ENCODE results near the gene HMGB2.

HMGB2 gene

DNA sequence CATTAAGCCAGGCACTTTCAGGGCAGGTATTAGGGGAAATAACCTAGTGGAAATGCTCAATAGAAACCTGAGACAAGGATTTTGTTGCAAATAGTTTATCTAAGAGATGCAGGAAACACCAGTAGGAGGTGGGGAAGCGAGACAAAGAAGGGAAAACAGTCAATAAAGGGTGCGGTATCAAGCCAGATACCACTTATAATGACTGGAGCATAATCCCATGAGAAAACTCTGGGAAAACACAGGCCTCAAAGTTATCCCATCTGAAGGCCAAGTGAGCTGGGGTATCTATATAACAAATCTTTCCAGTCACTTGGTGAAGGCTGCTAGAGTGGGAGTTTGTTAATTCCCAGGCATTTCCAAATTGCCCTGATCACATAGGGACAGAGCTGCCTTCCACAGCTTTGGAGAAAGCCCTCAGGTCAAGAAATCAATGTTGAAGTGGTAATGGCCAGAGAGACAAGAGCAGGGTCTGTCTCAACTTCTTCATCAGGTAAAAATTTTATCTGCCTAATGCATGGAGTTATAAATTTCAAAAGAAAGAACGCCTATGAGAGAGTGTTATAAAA is 9.8 kb upstream of the HMGB2 start:
- DNase-seq, result no peak
- intact Hi-C loops (cut with DNase I), result no loop called here

DNA sequence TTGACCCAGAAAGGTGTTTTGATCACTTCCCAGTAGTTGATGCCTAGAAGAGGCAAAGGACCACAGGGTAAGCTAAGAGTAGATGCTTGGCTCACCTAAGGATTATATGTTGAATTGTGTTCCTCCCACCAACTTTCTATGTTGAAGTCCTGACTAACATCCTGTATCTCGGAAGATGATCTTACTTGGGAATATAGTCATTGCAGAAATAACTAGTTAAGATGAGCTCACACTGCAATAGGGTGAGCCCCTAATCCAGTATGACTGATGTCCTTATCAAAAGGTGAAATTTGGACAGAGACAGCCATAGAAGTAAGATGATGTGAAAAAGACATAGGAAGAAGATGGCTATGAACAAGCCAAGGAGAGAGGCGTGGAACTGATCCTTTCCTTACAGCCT is 3.3 kb upstream of the HMGB2 start:
- DNase-seq, result no peak
- intact Hi-C loops (cut with DNase I), result no loop called here

- DNase-seq, result peak in 39 of 42 donors; percentile 9 to 71 (median 42)
- intact Hi-C loops (cut with DNase I), result loop anchor here (2.0 kb wide), 1 partner anchor 36 kb away; the partner anchor contains the start of gene SAP30
Measured at GRCh38 chr4:173334891-173335752, 964 bp upstream of the HMGB2 start.

GRCh38 chr4:173333658-173334084 is 487 bp downstream of the HMGB2 start:
- intact Hi-C loops (cut with DNase I), result loop anchor here (2.0 kb wide), 1 partner anchor 37 kb away; the partner anchor contains the start of gene SAP30
- DNase-seq, result peak in 39 of 42 donors; percentile 8 to 78 (median 57)

GRCh38 chr4:173332963-173333657 is 1.0 kb downstream of the HMGB2 start:
- intact Hi-C loops (cut with DNase I), result no loop called here
- peak in 20 of 42 donors; percentile 4 to 58 (median 20) for DNase-seq

DNA sequence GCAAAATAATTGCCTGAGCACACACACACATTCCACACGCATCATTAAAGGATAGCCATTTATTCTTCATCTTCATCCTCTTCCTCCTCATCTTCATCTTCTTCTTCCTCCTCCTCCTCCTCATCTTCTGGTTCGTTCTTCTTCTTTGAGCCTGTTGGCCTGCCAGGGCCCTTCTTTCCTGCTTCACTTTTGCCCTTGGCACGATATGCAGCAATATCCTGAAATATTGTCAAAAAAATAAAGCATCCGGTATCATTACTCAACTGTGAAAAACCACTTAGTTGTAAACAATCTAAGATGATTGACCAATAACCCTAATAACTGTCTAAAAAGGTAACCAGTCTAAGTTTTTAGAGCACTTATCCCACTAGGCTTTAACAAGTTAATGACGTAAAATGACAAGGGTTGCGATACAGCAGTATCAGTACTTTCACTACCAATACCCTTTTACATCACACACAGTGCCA is 2.1 kb downstream of the HMGB2 start:
- intact Hi-C loops (cut with DNase I), result no loop called here
- DNase-seq, result no peak

DNA sequence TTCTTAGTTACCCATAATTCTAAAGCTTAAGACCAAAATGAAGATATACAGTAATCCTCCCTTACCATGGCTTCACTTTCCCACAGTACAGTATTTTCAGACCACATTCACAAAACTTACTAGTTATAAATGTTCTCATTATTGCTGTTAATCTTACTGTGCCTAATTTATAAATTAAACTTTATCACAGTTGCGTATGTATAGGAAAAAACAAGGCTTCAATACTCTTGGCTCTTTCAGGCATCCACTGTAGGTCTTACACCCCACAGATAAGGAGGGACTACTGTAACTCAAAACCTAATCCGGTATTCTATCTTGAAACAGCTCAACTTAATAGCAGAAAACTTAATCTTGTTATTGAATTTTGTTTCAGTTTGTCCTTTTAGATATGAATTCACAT is 3.6 kb downstream of the HMGB2 start:
- intact Hi-C loops (cut with DNase I), result no loop called here

DNA sequence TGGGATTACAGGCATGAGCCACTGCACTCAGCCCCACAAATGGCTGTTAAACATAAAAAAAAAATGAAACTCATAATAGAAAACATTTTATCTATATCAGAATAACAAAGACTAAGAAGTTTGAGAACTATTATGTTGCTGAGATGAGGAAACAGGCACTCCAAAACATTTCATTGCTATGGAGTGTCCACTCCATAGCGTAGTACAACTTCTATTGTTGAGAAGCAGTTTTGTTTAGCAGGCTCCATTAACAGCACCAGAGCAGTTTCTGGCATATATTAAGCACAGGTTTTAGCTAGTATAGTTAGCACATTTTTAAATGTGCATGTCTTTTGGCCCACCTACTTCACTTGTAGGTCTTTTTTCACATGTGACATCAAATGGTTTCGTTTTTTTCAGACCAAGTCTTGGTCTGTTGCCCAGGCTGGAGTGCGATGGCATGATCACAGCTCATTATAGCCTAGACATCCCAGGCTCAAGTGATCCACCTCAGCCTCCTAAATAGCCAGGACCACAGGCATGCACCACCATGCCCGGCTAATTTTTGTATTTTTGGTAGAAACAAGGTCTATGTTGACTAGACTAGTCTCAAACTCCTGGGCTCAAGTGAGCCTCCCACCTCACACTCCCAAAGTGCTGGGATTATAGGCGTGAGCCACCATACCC is 5.8 kb downstream of the HMGB2 start:
- no peak for DNase-seq
- intact Hi-C loops (cut with DNase I), result no loop called here

More for the DNA sequence above, 3.6 kb downstream of the HMGB2 start:
- DNase-seq, result no peak

DNA sequence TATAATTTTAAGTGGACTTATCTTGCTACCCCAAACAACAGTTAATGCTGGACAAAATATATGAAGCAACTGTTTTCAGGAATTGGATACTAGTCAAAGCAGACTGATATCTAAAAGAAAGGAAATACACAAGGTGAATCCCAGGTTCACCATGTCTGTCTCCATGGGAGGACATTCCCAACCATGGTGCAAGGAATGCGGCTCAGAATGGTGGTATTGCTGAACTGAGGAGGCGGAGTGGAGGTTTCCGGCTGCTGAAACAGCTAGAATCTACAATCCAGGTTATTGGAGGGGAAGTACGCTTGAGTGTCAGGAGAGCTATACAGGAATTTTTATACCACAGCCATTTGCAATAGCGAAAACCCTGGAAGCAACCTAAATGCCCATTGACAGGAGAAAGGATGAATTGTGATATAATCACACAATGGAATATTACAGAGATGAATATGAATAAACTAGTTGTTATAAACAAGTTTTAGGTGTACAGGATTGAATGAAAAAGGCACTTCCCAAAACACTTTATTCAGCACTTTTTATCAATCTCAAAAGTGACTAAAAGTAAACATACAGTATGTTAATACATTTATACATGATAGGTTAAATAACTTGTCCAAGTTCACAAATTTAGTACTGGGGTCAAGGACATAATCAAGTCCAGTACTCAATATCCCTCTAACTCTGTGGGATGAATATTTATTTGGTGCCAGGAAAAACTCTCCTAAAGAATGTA is 9.0 kb downstream of the HMGB2 start:
- no peak for DNase-seq
- intact Hi-C loops (cut with DNase I), result no loop called here

DNA sequence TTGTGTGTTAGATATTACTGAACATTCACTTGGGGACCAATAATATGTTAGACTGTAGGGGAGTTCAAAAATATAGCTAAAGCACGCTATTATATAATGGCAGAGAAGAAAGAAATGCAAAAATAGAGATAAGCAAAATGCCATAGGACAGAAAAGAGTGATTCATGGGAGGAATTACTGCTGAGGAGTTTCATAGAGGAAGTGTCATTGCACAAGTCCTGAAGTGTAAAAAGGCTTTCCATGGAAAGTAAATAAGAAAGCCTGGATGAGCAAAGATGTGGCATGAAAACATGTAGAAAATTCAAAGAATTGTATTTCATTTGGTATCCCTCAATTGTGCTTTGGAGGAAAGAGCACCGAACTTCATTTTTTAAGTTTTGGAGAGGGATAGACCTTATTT is 14.5 kb downstream of the HMGB2 start:
- no peak for DNase-seq

DNA sequence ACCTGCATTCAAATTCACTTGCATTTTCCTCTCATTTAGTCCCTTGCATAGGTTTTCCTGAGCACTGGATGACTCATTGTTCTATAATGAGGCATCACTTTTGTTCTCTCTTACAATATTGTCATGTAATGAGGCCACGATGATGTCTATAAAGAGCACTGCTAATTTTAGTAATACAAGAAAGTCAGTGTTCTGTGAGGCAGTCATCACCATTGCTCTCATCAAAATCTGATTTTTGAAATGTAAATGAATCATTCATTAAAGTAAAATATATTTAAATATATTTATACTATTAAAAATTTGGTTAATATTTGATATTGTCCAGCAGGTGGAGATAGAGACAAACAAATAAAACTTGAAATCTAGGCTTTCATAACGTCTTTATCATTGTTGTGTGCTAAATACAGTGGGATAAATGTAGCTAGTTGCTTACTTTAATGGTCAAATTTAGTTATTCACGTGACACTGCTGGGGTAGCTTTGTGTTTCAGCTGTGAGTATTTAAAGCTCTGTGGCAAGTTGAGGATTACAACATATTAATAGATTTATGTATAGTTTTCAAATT is 15.4 kb downstream of the HMGB2 start:
- intact Hi-C loops (cut with DNase I), result loop anchor here (5.0 kb wide), 2 partner anchors 99 to 179 kb away; no protein-coding TSS in a partner anchor
- DNase-seq, result peak in 3 of 42 donors; percentile 20 to 30 (median 29)

More for the DNA sequence above, 14.5 kb downstream of the HMGB2 start:
- intact Hi-C loops (cut with DNase I), result loop anchor here (5.0 kb wide), 2 partner anchors 98 to 178 kb away; no protein-coding TSS in a partner anchor

- intact Hi-C loops (cut with DNase I), result loop anchor here (5.0 kb wide), 2 partner anchors 99 to 179 kb away; no protein-coding TSS in a partner anchor
- no peak for DNase-seq
Measured at GRCh38 chr4:173318240-173318639, 15.9 kb downstream of the HMGB2 start.

GRCh38 chr4:173317004-173317403 is 17.2 kb downstream of the HMGB2 start:
- intact Hi-C loops (cut with DNase I), result loop anchor here (5.0 kb wide), 2 partner anchors 100 to 180 kb away; no protein-coding TSS in a partner anchor
- DNase-seq, result no peak

- DNase-seq, result no peak
- intact Hi-C loops (cut with DNase I), result loop anchor here (5.0 kb wide), 2 partner anchors 101 to 181 kb away; no protein-coding TSS in a partner anchor
Measured at GRCh38 chr4:173316060-173316459, 18.1 kb downstream of the HMGB2 start.

DNA sequence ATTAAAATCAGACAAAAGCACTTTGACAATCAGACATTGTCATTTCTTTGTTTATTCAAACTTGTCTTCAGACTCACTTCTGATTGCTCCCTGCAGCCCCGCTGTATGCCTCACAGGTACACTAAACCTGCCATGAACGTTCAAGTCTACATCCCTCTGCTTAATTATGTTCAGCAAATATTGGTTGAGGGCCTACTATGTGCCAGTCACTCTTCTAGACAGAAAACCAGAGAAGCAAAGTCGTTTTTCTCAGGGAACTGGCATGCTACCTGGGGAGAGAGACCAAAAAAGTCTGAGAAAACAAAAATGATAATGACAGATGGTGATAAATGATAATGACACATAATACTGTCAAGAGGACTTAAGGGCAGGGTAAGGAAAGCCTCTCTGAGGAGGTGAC is 19.4 kb downstream of the HMGB2 start:
- intact Hi-C loops (cut with DNase I), result loop anchor here (5.0 kb wide), 2 partner anchors 103 to 183 kb away; no protein-coding TSS in a partner anchor
- DNase-seq, result no peak

- intact Hi-C loops (cut with DNase I), result no loop called here
Measured at GRCh38 chr4:173311368-173311767, 22.8 kb downstream of the HMGB2 start.

DNA sequence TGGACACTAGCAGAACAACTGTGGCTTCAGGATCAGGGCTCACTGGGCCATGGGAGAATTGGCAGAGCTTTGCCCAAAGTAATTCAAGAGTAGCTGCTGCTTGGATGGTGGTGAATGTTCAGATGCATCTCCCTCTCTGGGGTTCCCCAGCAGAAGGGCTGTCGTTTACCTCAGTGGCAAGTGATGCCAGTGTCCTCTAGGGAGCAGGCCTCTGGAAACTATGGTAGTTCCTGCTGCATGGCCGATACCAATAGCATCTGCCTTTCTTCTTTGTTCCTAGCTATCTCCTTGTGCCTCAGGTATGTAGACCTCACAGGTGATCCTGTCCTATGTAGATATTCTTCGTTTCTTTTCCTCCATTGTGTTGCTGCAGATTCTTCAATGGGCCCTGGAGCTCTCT is 26.4 kb downstream of the HMGB2 start:
- DNase-seq, result no peak
- intact Hi-C loops (cut with DNase I), result no loop called here

More at GRCh38 chr4:173311368-173311767, 22.8 kb downstream of the HMGB2 start:
- no peak for DNase-seq
